ENCODE data around the gene SAP30BP. TPM values are rescaled to one million over a fixed set of nuclear protein-coding genes. Genes with fewer than 3 reads are reported as not detected.

SAP30BP gene
- total RNA-seq, 2 donors from 2014 or later, result 47.2 to 73.8 TPM

DNA sequence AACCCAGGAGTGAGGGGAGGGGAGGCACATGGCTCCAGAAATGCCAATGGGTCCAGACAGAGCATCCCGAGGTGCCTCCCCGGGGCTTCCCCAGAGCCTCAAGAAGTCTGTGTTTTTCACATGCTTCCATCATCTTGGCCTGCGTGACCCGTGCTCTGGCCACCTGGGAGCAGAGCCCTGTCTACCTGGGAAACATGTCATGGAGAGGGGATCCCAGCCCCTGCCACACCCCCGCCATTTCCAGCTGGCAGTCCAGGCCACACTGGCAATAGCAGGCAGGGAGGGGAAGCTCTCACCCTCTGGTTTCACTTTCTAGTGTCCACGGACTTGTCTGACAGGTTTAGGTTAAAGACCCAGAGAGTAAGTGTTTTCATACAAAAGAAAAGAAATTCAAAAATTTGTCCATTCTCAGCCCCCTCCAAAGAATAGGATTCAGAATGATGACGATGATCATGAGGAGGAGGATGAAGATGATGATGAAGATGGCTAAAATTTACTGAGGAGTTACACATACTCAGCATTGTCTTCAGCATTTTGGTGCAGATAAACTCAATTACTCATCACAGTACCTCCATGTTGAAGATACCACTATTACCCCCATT, 24.9 kb upstream of the SAP30BP start:
- peaks cover 56% of the 10 kb centered on the region for H3K4me1 ChIP-seq
- ATAC-seq, result no peak

DNA sequence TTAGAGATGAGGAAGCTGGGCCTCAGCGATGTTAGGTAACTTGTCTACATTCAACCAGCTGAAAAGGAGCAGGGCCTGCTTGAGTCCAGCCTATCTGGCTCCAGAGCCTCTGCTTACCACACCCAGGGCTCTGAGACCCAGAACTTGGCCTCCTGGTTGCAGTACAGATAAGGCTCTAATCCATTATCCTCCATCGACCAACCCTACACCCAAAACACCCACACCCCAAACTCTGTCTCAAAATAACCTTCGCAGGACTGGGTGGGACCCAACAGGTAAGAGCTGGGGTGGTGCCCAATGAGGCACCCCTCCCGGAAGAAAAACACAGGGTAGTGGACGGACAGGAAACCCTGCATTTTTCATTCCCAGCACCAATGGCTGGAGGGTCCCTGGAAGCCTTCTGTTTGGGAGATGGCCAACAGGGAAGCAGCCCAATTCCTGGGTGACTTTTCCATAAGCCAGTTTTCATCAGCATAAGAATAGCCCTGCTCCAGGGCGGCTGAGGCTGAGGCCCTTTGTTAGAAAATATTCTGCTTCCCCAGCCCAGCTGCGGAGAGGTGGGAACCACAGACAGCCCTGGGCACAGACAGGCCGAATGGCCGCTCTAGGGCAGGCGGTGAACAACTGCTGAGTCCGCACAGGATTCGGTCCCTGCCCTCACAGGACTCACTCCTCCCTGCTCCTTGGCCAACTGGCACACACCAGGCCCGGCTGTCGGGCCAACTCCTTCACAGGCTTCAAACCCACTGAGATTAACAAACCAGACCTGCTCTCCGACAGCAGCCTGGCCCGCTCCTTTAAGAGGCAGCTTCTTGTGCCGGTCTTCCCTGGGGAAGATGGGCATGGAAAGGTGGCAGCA, 24.1 kb upstream of the SAP30BP start:
- ATAC-seq (no peak), DNase-seq (peak in 1 of 4 donors; percentile 10)
- 84 to 90% methylated on average over 16 to 17 of the region's 17 CpGs for WGBS, 2 donors
- H3K27me3 ChIP-seq, result no peaks in the 10 kb centered on the region
- intact Hi-C loops (cut with DNase I), result no loop called here
- no peaks in the 10 kb centered on the region for H3K36me3 ChIP-seq (replicated peaks in 1 of 2; ENCODE audit: insufficient read depth in 1 of 2, low read depth in 2 of 2)
- peak overlapping the region; percentile 32 to 92 (median 56) for H3K27ac ChIP-seq
- H3K4me3 ChIP-seq, result no peak overlapping the region
- no peaks in the 10 kb centered on the region for H3K9me3 ChIP-seq
- no peak for TF ChIP-seq POLR2A (IDR thresholded peaks at IDR 0.05)
- TF ChIP-seq, protein P1, sequence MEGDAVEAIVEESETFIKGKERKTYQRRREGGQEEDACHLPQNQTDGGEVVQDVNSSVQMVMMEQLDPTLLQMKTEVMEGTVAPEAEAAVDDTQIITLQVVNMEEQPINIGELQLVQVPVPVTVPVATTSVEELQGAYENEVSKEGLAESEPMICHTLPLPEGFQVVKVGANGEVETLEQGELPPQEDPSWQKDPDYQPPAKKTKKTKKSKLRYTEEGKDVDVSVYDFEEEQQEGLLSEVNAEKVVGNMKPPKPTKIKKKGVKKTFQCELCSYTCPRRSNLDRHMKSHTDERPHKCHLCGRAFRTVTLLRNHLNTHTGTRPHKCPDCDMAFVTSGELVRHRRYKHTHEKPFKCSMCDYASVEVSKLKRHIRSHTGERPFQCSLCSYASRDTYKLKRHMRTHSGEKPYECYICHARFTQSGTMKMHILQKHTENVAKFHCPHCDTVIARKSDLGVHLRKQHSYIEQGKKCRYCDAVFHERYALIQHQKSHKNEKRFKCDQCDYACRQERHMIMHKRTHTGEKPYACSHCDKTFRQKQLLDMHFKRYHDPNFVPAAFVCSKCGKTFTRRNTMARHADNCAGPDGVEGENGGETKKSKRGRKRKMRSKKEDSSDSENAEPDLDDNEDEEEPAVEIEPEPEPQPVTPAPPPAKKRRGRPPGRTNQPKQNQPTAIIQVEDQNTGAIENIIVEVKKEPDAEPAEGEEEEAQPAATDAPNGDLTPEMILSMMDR (IDR thresholded peaks at IDR 0.05), result no peak
- H3K4me1 ChIP-seq, result peaks cover 60% of the 10 kb centered on the region

More for the DNA sequence above, 24.9 kb upstream of the SAP30BP start:
- Histone ChIP-seq H3K4me3 (no peak overlapping the region), H3K27ac (peak overlapping the region; percentile 32 to 92 (median 56)), H3K9me3 (no peaks in the 10 kb centered on the region), H3K36me3 (replicated peaks in 1 of 2; ENCODE audit: insufficient read depth in 1 of 2, low read depth in 2 of 2) (no peaks in the 10 kb centered on the region), H3K27me3 (no peaks in the 10 kb centered on the region)
- TF ChIP-seq, protein P1 (IDR thresholded peaks at IDR 0.05), result no peak
- TF ChIP-seq POLR2A (IDR thresholded peaks at IDR 0.05), result no peak
- peak in 3 of 4 donors; percentile 27 to 48 (median 37) for DNase-seq
- WGBS, 2 donors, result 67 to 81% methylated on average over 7 of the region's 7 CpGs
- intact Hi-C loops (cut with DNase I), result no loop called here

DNA sequence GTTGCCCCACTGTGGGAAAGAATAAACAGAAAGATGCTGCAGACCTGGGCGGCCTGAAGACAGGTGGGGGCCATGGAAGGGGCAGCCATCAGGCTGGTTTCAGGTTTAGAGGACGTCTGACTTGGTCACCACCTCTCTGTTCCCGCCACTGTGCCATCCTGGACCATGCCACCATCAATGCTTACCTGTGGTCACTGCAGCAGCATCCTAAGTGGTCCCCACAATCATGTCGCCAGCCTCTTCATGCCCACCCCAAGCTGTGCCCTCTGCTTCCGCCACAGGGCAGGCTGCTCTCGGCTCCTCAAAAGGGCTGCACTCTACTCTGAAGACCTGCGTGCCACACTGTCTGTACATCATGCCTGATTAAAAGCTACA, 23.5 kb upstream of the SAP30BP start:
- ATAC-seq (no peak), DNase-seq (no peak)
- no peaks in the 10 kb centered on the region for H3K27me3 ChIP-seq
- H3K4me3 ChIP-seq, result no peak overlapping the region
- H3K36me3 ChIP-seq (replicated peaks in 1 of 2; ENCODE audit: insufficient read depth in 1 of 2, low read depth in 2 of 2), result no peaks in the 10 kb centered on the region
- peak overlapping the region in 2 of 4 donors; percentile 49 to 92 for H3K27ac ChIP-seq
- no peaks in the 10 kb centered on the region for H3K9me3 ChIP-seq
- intact Hi-C loops (cut with DNase I), result no loop called here
- H3K4me1 ChIP-seq, result peaks cover 60% of the 10 kb centered on the region
- TF ChIP-seq POLR2A (IDR thresholded peaks at IDR 0.05), result no peak
- 91 to 93% methylated on average over 7 of the region's 7 CpGs for WGBS, 2 donors

GRCh38 chr17:75645501-75645888, 21.6 kb upstream of the SAP30BP start:
- WGBS, 2 donors, result 21 to 45% methylated on average over 5 to 7 of the region's 7 CpGs
- H3K27ac ChIP-seq, result peak overlapping the region; percentile 92 to 98 (median 96)
- no peak overlapping the region for H3K4me3 ChIP-seq
- peak; percentile 52 for ATAC-seq
- DNase-seq, result peak; percentile 51 to 80 (median 69)
- H3K4me1 ChIP-seq, result peaks cover 54% of the 10 kb centered on the region
- no peaks in the 10 kb centered on the region for H3K36me3 ChIP-seq (replicated peaks in 1 of 2; ENCODE audit: insufficient read depth in 1 of 2, low read depth in 2 of 2)
- intact Hi-C loops (cut with DNase I), result no loop called here
- H3K9me3 ChIP-seq, result no peaks in the 10 kb centered on the region
- H3K27me3 ChIP-seq, result no peaks in the 10 kb centered on the region
- TF ChIP-seq POLR2A (IDR thresholded peaks at IDR 0.05), result no peak
- TF ChIP-seq, protein P1 (IDR thresholded peaks at IDR 0.05), result no peak

- intact Hi-C loops (cut with DNase I), result no loop called here
- TF ChIP-seq, protein P1 (IDR thresholded peaks at IDR 0.05), result peak in 1 of 7 experiments; percentile 11
- peak; percentile 76 to 92 (median 91) for TF ChIP-seq POLR2A (IDR thresholded peaks at IDR 0.05)
- Histone ChIP-seq H3K9me3 (no peaks in the 10 kb centered on the region), H3K27ac (peak overlapping the region; percentile 92 to 98 (median 96)), H3K4me3 (no peak overlapping the region), H3K4me1 (peaks cover 54% of the 10 kb centered on the region), H3K27me3 (no peaks in the 10 kb centered on the region), H3K36me3 (replicated peaks in 1 of 2; ENCODE audit: insufficient read depth in 1 of 2, low read depth in 2 of 2) (no peaks in the 10 kb centered on the region)
- ATAC-seq, result peak; percentile 96
- peak; percentile 90 to 97 (median 95) for DNase-seq
- WGBS, 2 donors, result 9 to 16% methylated on average over 13 to 17 of the region's 17 CpGs
These were observed 21.1 kb upstream of the SAP30BP start for GRCh38 chr17:75645889-75646637.

Measured in body of pancreas (tissue), 4 donors.